ENCODE results near the gene NFILZ.

- TF ChIP-seq EP300 (IDR thresholded peaks at IDR 0.05) (no peak), CTCF (IDR thresholded peaks at IDR 0.05) (no peak), POLR2A (IDR thresholded peaks at IDR 0.05) (no peak), POLR2AphosphoS5 (IDR thresholded peaks at IDR 0.05) (no peak)
These were observed 17.6 kb upstream of the NFILZ start for GRCh38 chr19:8612807-8613171.
